Stromal cell of bone marrow (primary cell): ENCODE results near the gene DLX5.
A peak's percentile ranks its signal among the peaks of the same experiment; 100 is the strongest.
"Not testable (repeated sequence)": the region's sequence is repeated elsewhere in the genome, so short reads cannot be mapped to it uniquely, and the experiment has no call there.

ENCODE experiments used
- DNase-seq: peaks from one replicate; pipeline ENCODE4 v3.0.0-alpha.2; 2012; ENCODE audit warnings: low read depth

Gene DLX5

DNA sequence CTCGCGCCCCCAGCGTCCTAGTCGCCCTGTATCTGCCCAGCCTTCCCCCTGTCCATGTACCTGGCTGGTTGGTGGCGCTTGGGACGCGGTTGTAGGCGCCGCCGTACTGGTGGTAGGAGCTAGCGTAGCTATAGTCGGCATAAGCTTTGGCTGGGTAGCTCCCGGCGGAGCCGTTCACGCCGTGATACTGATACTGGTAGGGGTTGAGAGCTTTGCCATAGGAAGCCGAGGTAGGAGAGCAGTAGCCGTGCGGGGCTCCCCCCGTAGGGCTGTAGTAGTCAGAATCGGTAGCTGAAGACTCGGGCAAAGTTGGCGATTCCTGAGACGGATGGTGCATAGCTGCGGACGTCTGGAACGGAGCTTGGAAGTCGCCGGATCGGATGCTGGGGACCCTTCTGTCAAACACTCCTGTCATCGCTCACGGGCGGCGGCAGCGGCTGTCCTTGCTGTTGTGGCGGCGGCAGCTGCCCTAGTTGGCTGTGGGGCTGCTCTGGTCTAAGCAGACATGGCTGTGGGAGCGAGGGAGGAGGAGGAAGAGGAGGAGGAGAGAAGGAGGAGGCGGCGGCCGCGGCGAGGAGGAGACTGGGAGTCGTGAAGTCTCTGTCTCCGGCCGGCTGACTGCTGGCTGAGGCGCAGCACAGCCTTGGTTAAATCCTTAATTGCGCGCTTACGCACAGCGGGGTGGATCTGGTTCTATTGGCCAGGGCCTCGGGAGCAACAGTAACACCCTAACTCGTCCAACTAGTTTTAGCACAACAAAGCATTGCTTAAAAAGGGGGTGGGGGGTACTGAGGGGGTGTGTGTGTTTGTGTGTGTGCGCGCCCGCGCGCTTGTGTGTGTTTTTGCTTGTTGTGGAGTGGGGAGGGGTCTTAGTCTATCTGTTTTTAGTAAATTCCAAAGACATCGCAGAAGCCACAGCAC, at the start of gene DLX5:
DLX5 (minus strand) TSS at position 623 of the 921 bp plus-strand sequence; CDS start at position 415, 208 bp downstream.
- peak; percentile 85 for DNase-seq

DNA sequence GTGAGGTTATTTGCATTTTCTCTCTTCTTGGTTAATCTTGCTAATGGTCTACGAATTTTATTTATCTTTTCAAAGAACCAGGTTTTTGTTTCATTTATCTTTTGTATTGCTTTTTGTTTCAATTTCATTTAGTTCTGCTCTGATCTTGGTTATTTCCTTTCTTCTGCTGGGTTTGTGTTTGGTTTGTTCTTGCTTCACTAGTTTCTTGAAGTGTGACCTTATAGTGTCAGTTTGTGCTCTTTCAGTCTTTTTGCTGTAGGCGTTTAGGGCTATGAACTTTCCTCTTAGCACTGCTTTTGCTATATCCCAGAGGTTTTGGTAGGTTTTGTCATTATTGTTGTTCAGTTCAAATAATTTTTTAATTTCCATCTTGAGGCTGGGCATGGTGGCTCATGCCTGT, 47.4 kb upstream of the DLX5 start:
- not testable (repeated sequence) for DNase-seq

DNA sequence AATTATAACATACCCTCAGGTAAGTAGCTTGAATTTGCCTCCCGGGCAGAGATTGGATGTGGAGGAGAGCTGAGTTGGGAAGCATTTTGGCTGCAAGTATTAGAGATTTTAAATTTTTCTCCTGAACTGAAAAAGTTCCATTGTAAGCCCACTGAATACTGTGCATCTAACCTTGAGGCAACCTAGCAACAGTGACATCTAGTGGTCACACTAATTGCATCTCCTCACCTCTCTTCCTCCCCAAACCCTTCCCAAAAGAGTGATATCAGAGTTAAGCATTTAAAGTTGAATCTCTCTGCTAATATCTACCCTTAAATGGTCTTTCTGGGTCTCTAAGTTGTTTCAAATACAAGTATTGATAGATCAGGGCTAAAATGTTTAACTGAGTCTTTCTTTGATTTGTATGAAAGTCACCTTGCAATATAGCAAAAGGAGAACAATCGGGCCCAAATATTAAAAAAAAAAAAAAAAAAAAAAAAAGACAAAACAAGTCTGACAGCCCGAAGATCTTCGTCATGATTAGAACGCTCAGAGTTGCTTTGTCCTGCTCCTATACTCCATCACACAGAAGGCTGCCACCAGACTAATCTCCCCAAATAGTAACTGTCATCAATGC, 40.4 kb upstream of the DLX5 start:
- DNase-seq = peak; percentile 39

DNA sequence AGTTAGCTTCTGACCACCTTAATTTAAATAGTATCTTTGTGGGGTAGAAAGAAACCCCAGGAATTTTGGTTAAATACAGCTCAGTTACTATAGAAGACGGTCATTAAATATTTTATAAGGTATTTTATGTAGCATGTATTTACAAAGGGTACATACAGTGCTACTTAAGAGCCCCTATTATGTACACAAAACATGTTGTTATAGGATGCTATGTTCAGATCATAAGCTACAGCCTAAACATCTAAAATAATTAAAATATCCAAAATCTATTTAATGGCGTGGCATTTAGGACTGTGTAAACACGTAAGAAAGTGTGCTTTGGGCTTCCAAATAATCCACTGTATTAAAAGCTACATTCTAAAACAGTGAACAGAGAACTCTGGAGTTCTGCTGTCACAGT, 39.4 kb upstream of the DLX5 start:
- no peak for DNase-seq

- DNase-seq = no peak
Measured at GRCh38 chr7:97043281-97043680, 18.6 kb upstream of the DLX5 start.

GRCh38 chr7:97039374-97040065, 14.9 kb upstream of the DLX5 start:
- no peak for DNase-seq

DNA sequence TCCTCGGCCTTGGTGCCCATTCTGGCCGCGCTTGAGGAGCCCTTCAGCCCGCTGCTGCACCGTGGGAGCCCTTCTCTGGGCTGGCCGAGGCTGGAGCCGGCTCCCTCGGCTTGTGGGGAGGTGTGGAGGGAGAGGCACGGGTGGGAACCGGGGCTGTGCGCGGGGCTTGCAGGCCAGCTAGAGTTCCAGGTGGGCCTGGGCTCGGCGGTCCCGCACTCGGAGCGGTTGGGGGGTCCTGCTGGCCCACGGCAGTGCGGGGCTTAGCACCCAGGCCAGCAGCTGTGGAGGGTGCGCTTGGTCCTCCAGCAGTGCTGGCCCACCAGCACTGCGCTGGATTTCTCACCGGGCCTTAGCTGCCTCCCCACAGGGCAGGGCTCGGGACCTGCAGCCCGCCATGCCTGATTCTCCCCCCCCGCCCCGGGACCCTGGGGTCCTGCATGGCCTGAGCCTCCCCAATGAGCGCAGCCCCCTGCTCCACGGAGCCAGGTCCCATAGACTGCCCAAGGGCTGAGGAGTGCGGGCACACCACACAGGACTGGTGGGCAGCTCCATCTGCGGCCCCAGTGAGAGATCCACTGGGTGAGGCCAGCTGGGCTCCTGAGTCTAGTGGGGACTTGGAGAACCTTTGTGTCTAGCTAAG, 9.7 kb upstream of the DLX5 start:
- DNase-seq = not testable (repeated sequence)

DNA sequence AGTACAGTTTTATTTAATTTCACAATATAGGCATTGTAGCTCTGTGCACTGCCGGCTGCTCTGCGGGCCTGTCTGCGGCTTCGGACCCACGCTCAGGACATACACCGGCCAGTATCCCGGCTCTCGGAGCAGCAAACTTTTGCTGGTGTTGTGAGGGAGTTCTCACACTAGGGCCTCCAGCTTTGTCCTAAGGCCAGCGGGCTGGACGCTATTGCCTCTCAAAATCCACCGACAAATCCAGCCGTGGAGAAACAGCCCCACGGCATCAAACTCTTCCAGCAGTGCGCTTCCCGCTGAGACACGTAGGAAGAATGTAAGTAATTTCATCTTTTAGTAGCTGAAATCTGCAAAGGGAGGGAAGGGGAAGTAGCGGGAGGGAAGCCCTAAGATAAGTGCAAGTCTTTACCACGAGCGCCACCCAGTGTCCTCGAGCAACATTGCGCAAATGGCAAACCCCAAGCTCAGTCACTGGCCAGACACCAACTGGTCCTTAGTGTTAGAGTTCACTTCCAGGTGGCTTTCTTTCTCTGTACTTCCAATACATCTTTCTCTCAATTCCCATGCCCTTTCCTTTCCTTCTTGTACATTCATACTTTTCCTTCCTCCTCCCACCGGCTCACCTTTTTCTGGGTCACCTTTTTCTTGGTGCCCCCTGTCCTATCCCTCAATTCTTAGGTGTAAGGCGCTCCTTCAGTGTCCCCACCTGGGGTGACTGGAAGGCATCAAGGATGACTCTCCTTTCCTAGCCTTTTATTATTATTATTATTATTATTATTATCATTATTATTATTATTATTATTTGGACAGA, 3.0 kb upstream of the DLX5 start:
- DNase-seq = peak; percentile 77

GRCh38 chr7:97026715-97027426, 2.2 kb upstream of the DLX5 start:
- no peak for DNase-seq

GRCh38 chr7:97025983-97026714, 1.5 kb upstream of the DLX5 start:
- DNase-seq = no peak

- no peak for DNase-seq
Measured at GRCh38 chr7:97025130-97025499, 484 bp upstream of the DLX5 start.

GRCh38 chr7:97022491-97023306, 1.9 kb downstream of the DLX5 start:
- DNase-seq = no peak

GRCh38 chr7:97021747-97022490, 2.7 kb downstream of the DLX5 start:
- DNase-seq = no peak

GRCh38 chr7:97020996-97021746, 3.5 kb downstream of the DLX5 start:
- DNase-seq = no peak

- no peak for DNase-seq
Measured at GRCh38 chr7:97020601-97020995, 4.0 kb downstream of the DLX5 start.

- DNase-seq = no peak
Measured at GRCh38 chr7:97019710-97020225, 4.9 kb downstream of the DLX5 start.

- no peak for DNase-seq
Measured at GRCh38 chr7:97018791-97019531, 5.7 kb downstream of the DLX5 start.
